ENCODE measurements around the gene KCNIP3.

GRCh38 chr2:95272299-95272751 lies 24.8 kb upstream of the KCNIP3 start:
- TF ChIP-seq CTCF (IDR thresholded peaks at IDR 0.05; ENCODE audit: borderline replicate concordance, extremely low read depth, low read length, poor library complexity, severe bottlenecking): no peak
- TF ChIP-seq EZH2 (IDR thresholded peaks at IDR 0.05; ENCODE audit: borderline replicate concordance, low read depth, low read length, severe bottlenecking): no peak
